GM10847 (cell line): ENCODE measurements around the gene LARP4B.

ENCODE experiments used
- POLR2A ChIP-seq: IDR thresholded peaks from 2 replicates; pipeline ENCODE4 v1.6.1; 2011; ENCODE audit not compliant: insufficient read length; ENCODE audit errors: extremely low read depth

LARP4B gene

DNA sequence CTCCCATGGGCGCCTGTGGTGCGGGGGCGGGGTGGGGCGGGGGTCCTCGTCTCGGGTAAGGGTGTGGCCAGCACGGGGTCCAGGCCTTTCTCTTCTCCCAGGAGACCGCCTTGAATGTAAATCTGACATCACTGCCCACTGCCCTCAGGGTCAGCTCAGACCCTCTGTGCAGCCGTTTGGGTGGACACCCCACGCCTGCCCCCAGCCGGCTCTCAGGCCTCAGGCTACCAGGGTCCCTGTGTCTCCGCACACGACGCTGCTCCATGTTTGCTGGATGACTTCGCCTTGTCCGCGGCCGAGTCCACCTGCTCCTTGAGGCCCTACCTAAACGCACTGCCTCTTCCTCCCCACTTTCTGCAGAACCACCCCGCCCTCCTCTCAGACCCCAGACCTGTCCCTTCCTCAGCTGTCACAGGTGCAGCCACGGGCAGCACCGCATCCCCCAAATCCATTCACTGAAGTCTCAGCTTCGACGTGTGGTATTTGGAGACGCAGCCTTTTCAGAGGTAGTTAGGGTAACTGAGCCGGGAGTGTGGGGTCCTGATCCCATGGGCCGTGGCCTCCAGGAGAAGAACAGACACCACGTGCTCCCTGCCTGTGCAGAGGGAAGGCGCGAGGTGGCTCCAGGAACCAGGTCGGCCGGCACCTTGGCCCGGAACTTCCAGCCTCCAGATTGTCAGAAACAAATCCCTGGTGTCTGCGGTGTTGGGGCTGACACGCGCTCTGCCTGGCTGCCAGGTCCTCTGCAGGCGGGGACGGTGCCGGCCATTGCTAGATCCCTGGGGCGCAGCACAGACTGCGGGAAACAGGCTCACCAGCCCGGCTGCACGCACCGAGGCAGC lies 144.7 kb downstream of the LARP4B start:
- TF ChIP-seq POLR2A: no peak

DNA sequence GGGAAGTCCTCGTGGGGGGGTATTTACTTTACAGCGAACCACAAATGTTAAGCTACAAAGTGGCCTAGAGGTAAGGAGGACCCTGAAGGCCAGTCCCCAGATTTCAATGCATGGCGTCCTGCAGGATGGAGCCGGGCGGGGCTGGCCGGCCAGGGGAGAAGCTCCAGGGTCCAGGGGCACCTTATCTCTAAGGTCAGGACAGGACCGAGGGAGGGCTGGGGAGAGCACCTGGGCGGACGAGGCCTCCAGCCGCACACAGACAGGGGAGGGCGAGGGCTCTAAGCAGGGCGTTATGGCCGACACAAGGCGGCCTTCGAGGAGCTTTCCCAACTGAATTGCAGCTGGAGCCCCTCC lies 145.7 kb downstream of the LARP4B start:
- TF ChIP-seq POLR2A: no peak

DNA sequence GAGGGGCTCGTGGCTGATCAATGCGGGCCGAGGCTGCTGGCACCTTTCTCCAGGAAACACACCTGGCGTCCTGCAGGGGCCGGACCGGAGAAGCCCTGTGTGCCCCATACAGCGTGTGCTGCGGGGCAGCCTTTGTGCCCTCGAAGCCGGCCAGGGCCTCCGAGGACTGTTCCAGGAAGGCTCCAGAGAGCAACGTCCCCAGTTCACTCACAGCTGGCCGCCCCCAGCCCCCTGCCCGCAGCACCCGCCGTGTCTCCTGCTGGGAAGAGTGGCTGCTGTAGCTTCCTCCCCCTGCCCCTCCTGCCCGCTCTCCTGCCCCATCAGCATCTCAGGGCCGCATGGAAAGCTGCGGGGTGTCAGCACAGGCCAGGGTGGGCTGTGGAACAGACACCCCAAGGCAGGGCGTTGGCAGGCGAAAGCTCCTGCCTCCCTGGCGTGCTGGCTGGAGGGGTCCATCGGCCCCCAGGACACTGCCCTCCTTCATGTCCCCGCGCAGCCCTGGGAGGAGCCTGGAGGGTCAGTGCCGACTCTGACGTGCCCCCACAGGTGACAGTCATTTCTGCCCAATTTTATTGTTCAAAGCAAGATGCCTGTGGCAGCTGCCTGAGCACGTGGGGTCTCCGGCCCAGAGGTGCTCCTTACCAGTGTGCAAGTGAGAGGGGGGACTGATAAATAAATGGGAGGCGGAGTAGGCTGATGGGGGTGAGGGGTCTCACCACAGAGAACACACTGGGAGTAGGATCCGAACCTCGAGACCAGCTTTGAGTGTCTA lies 146.2 kb downstream of the LARP4B start:
- no peak for TF ChIP-seq POLR2A

DNA sequence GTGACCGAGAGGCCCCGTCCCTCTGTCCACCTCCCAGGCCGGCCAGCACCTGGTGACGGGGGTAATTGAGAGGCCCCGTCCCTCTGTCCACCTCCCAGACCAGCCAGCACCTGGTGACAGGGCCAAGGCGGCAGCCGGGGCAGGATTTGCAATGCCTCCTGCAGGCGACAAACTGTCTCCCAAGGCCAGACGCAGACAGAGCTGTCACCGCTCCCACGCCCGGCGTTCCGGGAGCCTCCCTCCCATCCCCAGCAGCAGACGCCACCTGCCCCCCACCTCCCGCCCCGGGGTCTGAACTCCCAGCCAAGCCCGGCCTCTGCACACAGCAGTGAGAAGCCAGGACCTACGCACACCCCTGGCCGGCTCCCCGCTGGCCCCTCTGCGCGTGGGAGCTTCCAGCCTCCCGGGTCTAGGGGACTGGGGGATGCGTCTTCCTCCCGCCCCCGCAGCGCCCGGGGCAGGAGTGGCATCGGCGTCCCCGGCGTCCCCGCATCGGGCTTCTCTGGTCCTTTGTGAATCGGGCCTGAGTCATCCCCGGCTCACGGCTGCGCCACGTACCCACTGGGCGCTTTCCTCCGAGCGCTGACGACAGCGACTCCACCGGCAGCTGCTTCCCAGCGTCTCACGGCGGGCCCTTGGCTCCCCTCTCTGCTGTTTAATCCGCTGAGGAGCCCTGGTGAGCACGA lies 147.0 kb downstream of the LARP4B start:
- no peak for TF ChIP-seq POLR2A

DNA sequence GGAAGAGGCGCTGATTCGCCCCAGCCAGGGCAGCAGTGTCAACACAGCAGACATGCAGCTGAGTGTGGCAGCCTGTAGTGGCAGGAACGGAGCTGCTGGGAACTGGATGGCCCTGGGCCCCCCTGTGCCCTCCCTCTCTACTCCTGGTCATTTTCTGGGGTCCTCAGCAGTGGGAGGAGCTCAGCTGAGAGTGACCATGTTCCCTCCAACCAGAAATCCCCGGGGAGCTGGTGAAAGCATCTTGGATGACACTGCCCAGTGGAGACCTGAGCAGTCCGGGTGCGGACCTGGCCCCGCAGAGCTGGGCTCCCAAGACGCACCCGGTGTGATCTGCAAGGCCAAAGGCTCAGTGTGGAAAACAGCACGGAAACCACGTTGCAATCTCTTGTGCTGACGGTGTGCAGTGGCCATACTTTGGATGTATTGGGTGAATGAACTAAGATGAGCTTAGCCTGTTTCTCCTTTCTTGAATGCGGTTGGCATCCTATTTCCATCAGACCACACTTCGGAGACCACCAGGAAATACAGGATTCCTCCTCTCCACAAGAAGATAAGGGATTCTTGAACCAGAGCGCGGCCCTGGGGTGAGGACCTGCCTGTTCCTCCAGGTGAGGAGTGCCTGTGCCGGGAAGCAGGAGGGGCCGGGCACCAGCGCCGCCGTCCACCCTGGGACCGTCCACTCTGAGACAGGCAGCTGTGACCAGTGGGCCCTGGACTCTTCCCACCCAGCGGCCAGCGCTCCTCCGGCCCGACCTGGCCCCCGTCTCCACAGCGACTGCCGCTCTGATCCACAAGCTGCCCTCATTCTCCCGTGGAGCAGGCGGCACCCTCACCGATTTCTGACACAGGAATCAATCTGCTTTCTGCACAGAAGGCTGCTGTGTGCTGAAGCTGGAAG lies 148.5 kb downstream of the LARP4B start:
- no peak for TF ChIP-seq POLR2A

DNA sequence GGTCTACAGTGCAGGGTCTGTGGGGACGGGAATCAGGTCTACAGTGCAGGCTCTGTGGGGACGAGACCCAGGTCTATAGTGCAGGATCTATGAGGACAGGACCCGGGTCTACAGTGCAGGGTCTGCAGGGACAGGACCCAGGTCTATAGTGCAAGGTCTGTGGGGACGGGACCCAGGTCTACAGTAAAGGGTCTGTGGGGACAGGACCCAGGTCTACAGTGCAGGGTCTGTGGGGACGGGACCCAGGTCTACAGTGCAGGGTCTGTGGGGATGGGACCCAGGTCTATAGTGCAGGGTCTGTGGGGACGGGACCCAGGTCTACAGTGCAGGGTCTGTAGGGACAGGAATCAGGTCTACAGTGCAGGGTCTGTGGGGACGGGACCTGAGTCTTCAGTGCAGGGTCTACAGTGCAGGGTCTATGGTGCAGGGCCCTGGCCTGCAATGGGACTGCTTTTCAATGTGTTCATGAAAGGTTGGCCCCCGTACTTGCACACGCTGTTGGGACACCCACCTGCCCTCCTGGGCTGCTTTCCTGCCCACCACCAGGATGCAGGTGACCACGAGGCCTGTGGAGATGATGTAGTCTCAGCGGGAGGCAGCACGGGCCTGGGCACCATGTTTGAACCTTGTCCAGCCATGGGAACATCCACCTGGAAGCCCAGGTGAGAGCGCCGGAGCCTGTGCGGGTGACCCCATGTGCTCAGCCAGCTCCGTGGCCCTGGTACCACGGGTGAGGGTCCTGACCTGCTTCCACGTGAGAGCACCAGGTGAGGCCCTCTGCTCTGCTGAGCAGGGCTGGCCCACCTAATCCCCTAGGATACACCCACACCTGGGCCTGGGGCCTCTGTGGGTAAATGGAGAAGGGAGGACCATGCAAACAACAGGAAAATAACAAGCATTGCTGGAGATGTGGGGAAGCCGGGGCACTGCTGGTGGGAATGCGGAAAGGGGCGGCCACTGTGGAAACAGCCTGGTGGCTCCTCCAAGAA lies 150.7 kb downstream of the LARP4B start:
- no peak for TF ChIP-seq POLR2A

DNA sequence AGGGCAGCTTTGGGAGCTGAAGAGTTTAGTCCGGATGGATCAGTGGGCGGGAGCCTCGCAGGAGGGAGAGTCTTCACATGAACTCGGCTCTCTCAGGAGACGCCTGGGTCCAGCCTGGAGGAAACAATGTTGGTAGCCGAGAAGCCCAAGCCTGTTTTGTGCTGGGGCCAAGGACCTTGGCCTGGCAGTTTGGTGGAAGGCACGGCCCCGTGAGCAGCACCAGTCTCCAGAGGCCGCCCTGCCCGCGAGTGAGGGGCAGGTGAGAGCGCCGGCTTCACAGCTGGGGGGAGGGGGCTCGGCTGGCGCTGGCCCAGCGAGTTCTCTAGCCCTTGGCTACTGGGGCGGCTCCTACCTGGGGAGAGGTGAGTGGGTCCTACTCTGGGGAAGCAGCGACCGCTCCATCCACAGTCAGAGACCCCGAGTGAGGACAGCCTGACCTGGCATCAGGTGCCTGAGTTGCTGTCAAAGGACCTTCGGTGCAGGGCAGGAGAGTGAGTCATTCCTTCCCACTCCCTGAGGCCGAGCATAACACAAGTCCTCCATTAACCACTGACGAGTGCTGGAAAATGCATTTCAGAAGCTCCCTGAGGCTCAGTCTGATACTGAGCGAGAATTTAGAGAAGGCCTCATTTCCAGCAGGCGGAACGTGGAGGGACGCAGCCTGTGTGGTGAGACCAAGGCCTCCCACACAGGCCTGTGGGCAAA lies 152.7 kb downstream of the LARP4B start:
- no peak for TF ChIP-seq POLR2A

DNA sequence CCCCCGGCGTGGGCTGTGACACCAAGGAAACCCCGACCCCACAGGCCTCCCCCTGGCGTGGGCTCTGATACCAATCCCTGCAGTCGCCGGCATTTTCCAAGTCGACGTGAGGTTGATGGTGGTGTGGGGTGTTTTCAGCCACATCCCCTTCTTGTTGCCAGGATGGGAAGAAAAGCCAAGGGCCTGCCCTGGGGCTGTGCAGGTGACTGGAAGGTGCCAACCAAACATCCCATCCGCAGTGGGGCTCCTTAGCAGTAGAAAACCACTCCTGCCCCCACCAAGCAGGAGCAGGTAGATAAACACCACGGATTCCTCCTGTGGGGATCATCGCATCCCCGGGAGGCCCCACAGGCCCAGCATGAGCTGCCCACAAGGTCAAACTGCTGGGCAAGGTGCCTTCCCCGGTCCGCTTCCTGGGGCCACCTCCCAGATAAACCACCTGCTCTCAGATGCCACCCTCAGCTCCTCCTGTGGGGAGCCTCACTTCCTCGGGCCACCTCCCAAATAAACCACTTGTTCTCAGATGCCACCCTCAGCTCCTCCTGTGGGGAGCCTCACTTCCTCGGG lies 153.5 kb downstream of the LARP4B start:
- TF ChIP-seq POLR2A: no peak

DNA sequence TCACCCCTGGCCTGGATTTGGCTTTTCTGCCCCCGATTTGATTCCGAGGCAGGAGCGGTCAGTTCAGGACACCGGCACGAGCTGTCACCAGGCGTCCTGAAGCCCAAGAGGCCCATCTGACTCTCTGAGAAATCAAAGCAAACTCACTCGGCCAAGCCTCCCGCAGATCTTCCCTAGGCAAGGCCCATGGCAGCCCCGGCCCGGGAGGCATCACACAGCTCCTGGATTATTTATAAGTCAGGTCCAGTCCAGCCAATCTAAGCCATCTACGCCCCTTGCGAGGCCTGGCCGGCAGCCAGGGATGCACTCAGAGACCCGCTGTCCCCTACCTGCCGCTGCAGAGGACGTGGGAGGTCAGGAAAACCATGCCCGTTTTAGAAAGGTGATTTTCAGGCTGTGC lies 154.7 kb downstream of the LARP4B start:
- no peak for TF ChIP-seq POLR2A

DNA sequence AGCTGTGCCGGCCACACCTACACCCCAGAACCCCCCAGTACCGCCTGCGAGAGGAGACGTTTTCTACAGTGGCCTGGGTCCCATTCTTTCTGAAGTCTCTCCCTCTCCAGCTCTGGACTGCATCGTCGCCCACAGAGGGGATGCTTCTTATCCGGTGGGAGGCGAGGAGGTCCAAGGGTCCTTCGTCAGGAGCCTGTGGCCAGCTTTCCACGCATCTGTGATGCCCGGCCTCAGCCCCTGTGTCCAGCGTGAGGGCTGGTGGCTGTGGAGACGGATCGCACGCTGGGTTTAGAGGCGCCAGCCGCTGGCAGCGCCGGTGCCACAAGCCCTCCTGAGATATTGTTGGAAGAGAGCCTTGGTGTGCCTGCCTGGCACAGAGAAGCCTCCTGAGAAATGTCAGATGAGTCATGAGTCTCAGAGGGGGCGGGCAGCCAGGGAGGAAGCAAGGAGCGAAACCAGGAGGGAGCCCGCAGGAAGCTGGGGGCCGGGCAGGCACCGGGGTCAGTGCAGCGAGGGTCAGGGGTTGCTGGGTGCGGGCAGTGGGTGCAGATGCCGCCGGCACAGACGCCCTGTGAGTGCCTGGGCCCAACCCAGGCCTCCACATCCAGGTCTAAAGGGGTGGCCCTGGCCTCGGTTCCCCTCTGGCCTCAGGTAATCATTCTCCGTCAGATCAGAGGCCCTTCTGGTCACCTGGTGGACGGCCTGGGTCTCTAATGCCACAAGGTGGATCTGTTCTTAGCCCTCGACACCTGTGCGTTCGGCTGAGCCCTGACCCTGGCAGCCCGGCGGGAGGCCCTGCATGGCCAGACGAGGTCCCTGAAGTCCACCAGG lies 156.0 kb downstream of the LARP4B start:
- TF ChIP-seq POLR2A: no peak

DNA sequence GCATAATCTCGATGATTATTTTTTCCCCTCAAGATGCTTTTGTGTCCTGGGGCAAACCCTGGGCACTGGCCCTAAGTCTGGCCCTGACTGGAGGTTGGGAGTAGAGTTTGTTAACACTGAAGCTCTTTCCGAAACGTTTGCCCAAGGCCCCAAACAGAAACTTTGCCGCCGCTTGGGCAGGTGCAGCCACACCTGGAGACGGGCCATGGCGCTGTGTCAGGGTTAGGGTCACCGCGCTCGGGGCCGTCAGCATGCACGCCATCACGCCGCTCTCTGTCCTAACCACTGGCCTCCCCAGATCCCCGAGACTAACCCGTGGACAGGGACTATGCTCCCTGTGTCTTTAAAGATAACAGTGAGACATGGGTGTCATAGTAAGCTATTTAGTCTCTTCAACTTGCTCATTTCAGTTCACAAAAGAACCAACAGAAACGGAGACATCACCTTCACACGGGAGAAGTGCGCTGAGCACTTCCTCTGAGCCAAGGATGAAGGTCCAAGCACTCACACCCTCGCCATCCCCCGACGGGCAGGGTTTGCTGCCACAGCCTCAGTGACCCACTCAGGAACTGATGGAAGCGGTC lies 156.8 kb downstream of the LARP4B start:
- no peak for TF ChIP-seq POLR2A

DNA sequence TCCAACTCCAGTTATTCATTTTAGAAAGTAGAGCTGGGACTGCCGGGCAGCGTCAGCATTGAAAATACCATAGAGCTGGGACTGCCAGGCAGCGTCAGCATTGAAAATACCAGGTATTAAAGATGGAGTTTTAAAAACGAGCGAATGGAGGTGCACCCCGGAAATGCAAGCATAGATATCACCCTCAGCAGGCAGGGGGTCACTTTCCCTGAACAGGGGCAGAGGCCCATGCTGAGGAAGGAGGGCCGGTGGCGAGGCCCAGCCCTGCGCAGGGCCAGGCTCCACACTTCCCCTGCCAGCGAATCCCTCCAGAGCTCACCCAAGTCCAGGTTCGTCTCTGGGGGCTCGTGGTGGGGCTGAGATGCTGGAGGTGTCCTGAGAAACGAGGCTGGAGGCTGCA lies 157.3 kb downstream of the LARP4B start:
- TF ChIP-seq POLR2A: no peak
